K562 (cell line): ENCODE measurements around the gene ITPR3. TPM values are rescaled to one million over a fixed set of nuclear protein-coding genes. Genes with fewer than 3 reads are reported as not detected.

Source experiments
- ATAC-seq: fragments of 200-7000 bp; cut with Tn5 transposase; 3 replicates; pipeline ENCODE4 v1.9.1; 2020; ENCODE audit warnings: moderate library complexity
- BruUV-seq: library from RNA; stranded (reverse); fragments of 400-500 nt; replicated peaks from 2 replicates; lab custom pipeline; 2021; lab: Mats Ljungman, UMichigan
- CTCF ChIA-PET: fragments of 300-600 bp; formaldehyde crosslinking; extraction: SDS; loops from one replicate; lab custom pipeline; 2021; ENCODE audit warnings: low intra/inter-chr PET ratio; lab: Yijun Ruan, JAX
- POLR2A ChIA-PET: fragments of 300-600, 350-650 bp; sonication (Branson Sonifier 250); formaldehyde crosslinking; extraction: SDS; loops from one replicate; lab custom pipeline; 2021; ENCODE audit warnings: antibody characterized with exemption, inconsistent platforms; lab: Yijun Ruan, JAX
- DNase-seq, 4 experiments: peaks; one replicate each; pipeline versions ENCODE4 v3.0.0 to v3.0.0-alpha.2; 2011 to 2018; ENCODE audit warnings: low spot score in 3 of 4, mixed read lengths in 3 of 4; ENCODE audit errors: extremely low read depth in 1 of 4
- FAIRE-seq: peaks from 2 replicates; lab custom pipeline; 2011; peaks lifted over from hg19 to GRCh38; lab: Jason Lieb, UNC
- H2AFZ ChIP-seq: 2 replicates; pipeline ENCODE4 v1.6.0; 2011; ENCODE audit warnings: low read depth, low read length, control low read depth, inconsistent platforms
- H3K27ac ChIP-seq: fragments of 200-600 bp; 3 replicates; pipeline ENCODE4 v1.8.0; 2011; ENCODE audit warnings: low read depth, mild to moderate bottlenecking, control low read depth, inconsistent platforms, low read length, moderate library complexity, mixed read lengths; ENCODE audit errors: extremely low read depth
- H3K27me3 ChIP-seq, 2 experiments: fragments of 300-600 bp in 1 of 2; 2 replicates in 1 of 2; 3 replicates in 1 of 2; pipeline versions ENCODE4 v1.6.0 to v1.8.0; 2011; ENCODE audit warnings: inconsistent platforms in 2 of 2, low read length in 2 of 2, mild to moderate bottlenecking in 1 of 2, mixed read lengths in 1 of 2, moderate library complexity in 1 of 2; ENCODE audit not compliant: control insufficient read depth in 2 of 2, insufficient read depth in 2 of 2
- H3K36me3 ChIP-seq: fragments of 300-600 bp; 3 replicates; pipeline ENCODE4 v1.8.0; 2011; ENCODE audit warnings: mild to moderate bottlenecking, low read length, inconsistent platforms; ENCODE audit not compliant: control insufficient read depth, insufficient read depth
- H3K4me1 ChIP-seq, 2 experiments: fragments of 200-600 bp in 1 of 2; replicated peaks in 1 of 2; 2 replicates in 1 of 2; 3 replicates in 1 of 2; pipeline versions ENCODE4 v1.5.1 to v1.8.0; 2011; ENCODE audit warnings: inconsistent platforms in 2 of 2, low read length in 2 of 2, mild to moderate bottlenecking in 1 of 2, mixed read lengths in 1 of 2, moderate library complexity in 1 of 2; ENCODE audit not compliant: control insufficient read depth in 2 of 2, insufficient read depth in 2 of 2
- H3K4me2 ChIP-seq: 2 replicates; pipeline ENCODE4 v1.6.1; 2011; ENCODE audit warnings: low read length, control low read depth, inconsistent platforms, mixed read lengths; ENCODE audit not compliant: insufficient read depth
- H3K4me3 ChIP-seq: fragments of 200-600 bp; sonication (generic), shearing (Covaris generic); 2 replicates; pipeline ENCODE4 v1.5.1; 2016; ENCODE audit warnings: control low read depth, inconsistent platforms
- H3K79me2 ChIP-seq: fragments of 200-600 bp; 3 replicates; pipeline ENCODE4 v1.8.0; 2011; ENCODE audit warnings: low read length, inconsistent platforms; ENCODE audit not compliant: control insufficient read depth, insufficient read depth
- H3K9ac ChIP-seq, 2 experiments: 2 replicates each; pipeline versions ENCODE4 v1.6.0 to v1.6.1; 2011; ENCODE audit warnings: low read depth in 2 of 2, low read length in 2 of 2, control low read depth in 1 of 2, inconsistent platforms in 1 of 2, mild to moderate bottlenecking in 1 of 2, mixed read lengths in 1 of 2; ENCODE audit not compliant: insufficient read depth in 1 of 2
- H3K9me1 ChIP-seq: one replicate; pipeline ENCODE4 v1.6.0; 2011; ENCODE audit warnings: inconsistent platforms, mild to moderate bottlenecking, low read length, moderate library complexity; ENCODE audit not compliant: control insufficient read depth, insufficient read depth
- H3K9me3 ChIP-seq: replicated peaks from 2 replicates; pipeline ENCODE4 v1.5.1; 2011; ENCODE audit warnings: low read depth, low read length, inconsistent platforms; ENCODE audit not compliant: control insufficient read depth, insufficient read depth
- H4K20me1 ChIP-seq: replicated peaks from 2 replicates; pipeline ENCODE4 v1.6.1; 2011; ENCODE audit warnings: low read length, inconsistent platforms, mixed read lengths; ENCODE audit not compliant: control insufficient read depth, insufficient read depth
- MAFG ChIP-seq: fragments of 450-650 bp; conservative IDR thresholded peaks from 2 replicates; pipeline ENCODE4 v1.6.1; 2016; ENCODE audit warnings: missing genetic modification characterization, missing compliant biosample characterization
- MAZ ChIP-seq, 2 experiments: fragments of 450-650 bp in 1 of 2; sonication (generic) in 1 of 2; formaldehyde crosslinking; IDR thresholded peaks in 1 of 2; conservative IDR thresholded peaks in 1 of 2; 2 replicates each; pipeline versions ENCODE4 v1.4.0 to v1.5.0; 2020; ENCODE audit warnings: mild to moderate bottlenecking in 1 of 2, missing genetic modification reagents in 1 of 2
- NEUROD1 ChIP-seq: fragments of 150-350 bp; IDR thresholded peaks from 2 replicates; pipeline ENCODE4 v1.6.1; 2014; ENCODE audit warnings: borderline replicate concordance, low read length, low read depth; ENCODE audit not compliant: partially characterized antibody
- SRSF9 ChIP-seq: fragments of 200-400 bp; formaldehyde crosslinking; IDR thresholded peaks from 2 replicates; pipeline ENCODE4 v1.6.1; 2017; ENCODE audit warnings: low read depth, low read length, borderline replicate concordance
- TSC22D4 ChIP-seq: fragments of 450-650 bp; IDR thresholded peaks from 2 replicates; pipeline ENCODE4 v1.6.1; 2016; ENCODE audit warnings: missing genetic modification characterization, missing biosample characterization, control low read depth
- ZBTB40 ChIP-seq, 2 experiments: fragments of 450-650 bp in 1 of 2; sonication (generic) in 1 of 2; formaldehyde crosslinking in 1 of 2; IDR thresholded peaks; 2 replicates each; pipeline versions ENCODE4 v1.7.1 to v1.9.0; 2016 to 2022; ENCODE audit warnings: inconsistent platforms in 1 of 2, mild to moderate bottlenecking in 1 of 2, missing genetic modification reagents in 1 of 2
- ZNF224 ChIP-seq: sonication (generic); formaldehyde crosslinking; IDR thresholded peaks from 2 replicates; pipeline ENCODE4 v1.8.0; 2022; ENCODE audit warnings: mild to moderate bottlenecking, missing genetic modification reagents
- ZNF24 ChIP-seq: fragments of 450-650 bp; IDR thresholded peaks from 2 replicates; pipeline ENCODE4 v1.6.1; 2016
- ZNF263 ChIP-seq: sonication (generic); formaldehyde crosslinking; IDR thresholded peaks from 2 replicates; pipeline ENCODE4 v1.8.0; 2022; ENCODE audit warnings: mild to moderate bottlenecking, missing genetic modification reagents, borderline replicate concordance
- ZNF77 ChIP-seq: fragments of 250-450 bp; sonication (Bioruptor Pico); IDR thresholded peaks from 2 replicates; pipeline ENCODE4 v1.5.0; 2020
- WGBS: fragments of 100-300 bp; shearing (Covaris generic); methylation state at CpG from one replicate; pipeline ENCODE4 v1.1.6; 2016; ENCODE audit warnings: low coverage, mixed read lengths; ENCODE audit not compliant: insufficient coverage; ENCODE audit errors: missing lambda C conversion rate; 5-methylcytosine and 5-hydroxymethylcytosine counted together
- in situ Hi-C: fragments of 300-500 bp; cut with MboI; formaldehyde crosslinking; loops from 4 replicates; pipeline ENCODE4 v1.15.0; 2018; ENCODE audit warnings: inconsistent platforms, mixed read lengths
- intact Hi-C: fragments of 100-400 bp; cut with micrococcal nuclease; formaldehyde crosslinking; loops from 2 replicates; pipeline ENCODE4 v1.14.2; 2022
- polyA plus RNA-seq, 8 experiments: library from polyadenylated mRNA; depleted of rRNA in 4 of 8; stranded (reverse) in 5 of 8; unstranded in 3 of 8; fragments of >200 nt; fragmentation: Nextera tagmentation in 2 of 8; fragmentation: Illumina TruSeq in 1 of 8; extraction: Ambion mirVana in 2 of 8; extraction: Trizol in 1 of 8; gene quantifications; 2 replicates each; pipeline versions ENCODE4 v1.2.1 to v1.2.3, GENCODE V29; 2011 to 2014; ENCODE audit warnings: inconsistent platforms in 1 of 8, missing spikeins in 1 of 8
- total RNA-seq, 7 experiments: library from RNA; depleted of rRNA in 6 of 7; stranded (reverse); fragments of >200 nt in 6 of 7; fragmentation: Illumina TruSeq in 2 of 7; extraction: Trizol in 2 of 7; gene quantifications; 2 replicates each; pipeline versions ENCODE4 v1.2.1 to v1.2.3, GENCODE V29; 2011 to 2021; ENCODE audit warnings: low replicate concordance in 1 of 7

ITPR3 gene
- total and polyA plus RNA-seq, 9 of the 15 experiments (the other 6 are each of a cell fraction or from before 2014, with no cell fraction given): 0.39 to 35.7 (median 13.2) TPM

DNA sequence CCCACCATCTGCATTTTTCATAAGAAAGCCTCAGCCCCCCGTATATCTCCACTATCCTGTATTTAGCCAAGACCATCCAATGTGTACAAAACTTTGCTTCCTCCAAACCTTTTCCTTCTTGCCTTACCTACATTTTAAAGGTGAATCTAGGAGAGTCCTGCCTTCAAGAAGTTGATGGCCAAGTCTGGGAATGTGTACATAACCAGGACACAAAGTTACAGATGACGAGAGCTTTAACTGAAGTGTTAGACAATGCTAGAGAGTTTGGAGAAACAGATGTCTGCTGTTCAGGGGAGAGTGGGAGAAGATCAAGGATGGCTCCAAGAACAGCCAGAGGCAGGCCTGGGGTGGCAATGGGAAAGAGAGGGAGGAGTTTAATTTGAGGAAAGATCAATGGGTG, 92.7 kb downstream of the ITPR3 start (continued):
- TF ChIP-seq MAZ (CRISPR knock-in tag; conservative IDR thresholded peaks at IDR 0.05 in 1 of 2, IDR thresholded peaks at IDR 0.05 in 1 of 2) (no peak), MAFG (tag) (no peak), TSC22D4 (tag) (no peak)

DNA sequence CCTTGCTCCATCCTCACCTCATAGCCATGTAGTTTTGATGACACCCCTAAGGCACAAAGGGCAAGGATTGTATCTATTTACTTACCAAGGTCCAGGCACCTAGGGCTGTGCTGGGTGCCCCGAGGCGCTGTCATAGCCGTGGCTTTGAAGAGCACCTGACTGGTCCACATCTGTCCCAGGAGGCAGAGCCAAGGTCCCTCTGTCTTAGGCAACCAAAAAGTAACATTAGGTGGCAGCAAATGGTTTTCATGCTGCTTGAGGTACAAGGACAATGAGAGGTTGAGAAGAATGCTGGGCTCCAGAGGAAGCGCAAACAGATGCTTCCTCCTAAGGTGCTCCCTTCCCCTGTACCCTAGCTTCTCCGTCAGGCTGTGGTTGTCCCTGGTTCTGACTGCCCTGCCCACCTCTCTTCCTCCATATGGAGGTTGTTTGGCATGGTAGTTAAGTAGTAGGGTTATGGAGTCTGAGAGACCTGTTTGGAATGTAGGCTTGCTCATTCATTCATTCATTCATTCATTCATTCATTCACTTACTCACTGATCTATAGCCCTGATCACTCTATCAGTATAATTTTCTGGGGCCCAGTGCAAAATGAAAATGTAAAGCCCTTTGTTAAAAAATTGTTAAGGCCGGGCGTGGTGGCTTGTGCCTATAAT, 93.4 kb downstream of the ITPR3 start:
- Histone ChIP-seq H3K27ac (no peak overlapping the region), H3K9ac (no peak overlapping the region), H4K20me1 (no peaks in the 10 kb centered on the region), H3K79me2 (peaks cover 18% of the 10 kb centered on the region), H2AFZ (no peak overlapping the region), H3K9me1 (no peaks in the 10 kb centered on the region), H3K9me3 (no peaks in the 10 kb centered on the region), H3K27me3 (peaks cover 19 to 31% of the 10 kb centered on the region in 2 experiments), H3K4me3 (no peak overlapping the region), H3K4me2 (no peak overlapping the region), H3K36me3 (peaks cover 13% of the 10 kb centered on the region), H3K4me1 (peaks cover 12 to 17% of the 10 kb centered on the region in 2 experiments)
- WGBS: 22% methylated on average over 7 of the region's 7 CpGs
- intact Hi-C loops (no loop called here), in situ Hi-C loops (no loop called here)
- DNase-seq (no peak), FAIRE-seq (no peak), ATAC-seq (no peak)
- ChIA-PET CTCF (no interaction called here), POLR2A (interaction anchor here (0.6 to 1.6 kb wide), 5 partner anchors 10 to 285 kb away, joined by 3 to 6 read pairs (median 3); no protein-coding TSS in a partner anchor)
- no TSS peak for BruUV-seq
- TF ChIP-seq ZNF263 (CRISPR knock-in tag) (0 out of 2 replicates have a peak, but pooled peaks have one; percentile 25), SRSF9 (no peak), NEUROD1 (no peak), ZNF224 (CRISPR knock-in tag) (no peak), ZNF77 (CRISPR knock-in tag) (no peak), ZBTB40 (IDR thresholded peaks at IDR 0.05) (no peak), ZBTB40 (CRISPR knock-in tag; IDR thresholded peaks at IDR 0.05) (no peak), ZNF24 (peak; percentile 97)
